Right lung (tissue), 5 donors: ENCODE results near the gene FAM237A. TPM values are rescaled to one million over a fixed set of nuclear protein-coding genes. Genes with fewer than 3 reads are reported as not detected.

Experiments
- DNase-seq, 2 donors: peaks; one replicate each; pipeline ENCODE4 v3.0.0-alpha.2; 2013
- polyA plus RNA-seq, 5 donors: library from polyadenylated mRNA; unstranded; fragments of 120-200 nt; gene quantifications; one replicate each; pipeline versions ENCODE4 v1.2.1 to v1.2.3, GENCODE V29; 2013; ENCODE audit warnings: inconsistent platforms in 1 of 5, low replicate concordance in 1 of 5; ENCODE audit not compliant: insufficient read length in 5 of 5, insufficient read depth in 1 of 5

Gene FAM237A
- polyA plus RNA-seq, 5 donors, result not detected

- DNase-seq, result no peak
Measured at GRCh38 chr2:206688453-206688852, 46.2 kb downstream of the FAM237A start.

- DNase-seq, result no peak
Measured at GRCh38 chr2:206688990-206689389, 46.7 kb downstream of the FAM237A start.

GRCh38 chr2:206692971-206693370, 50.7 kb downstream of the FAM237A start:
- no peak for DNase-seq

GRCh38 chr2:206693399-206694137, 51.3 kb downstream of the FAM237A start:
- peak; percentile 24 to 40 for DNase-seq

GRCh38 chr2:206696910-206697309, 54.6 kb downstream of the FAM237A start:
- no peak for DNase-seq

GRCh38 chr2:206698811-206699210, 56.5 kb downstream of the FAM237A start:
- no peak for DNase-seq

Other genes with a start within 250 kb of the FAM237A start
- 1 to 10 TPM; 4.2 to 7.6 (median 4.5) TPM for gene ADAM23, start 199.0 kb upstream of the FAM237A start, polyA plus RNA-seq
- not detected for gene DYTN, start 75.9 kb downstream of the FAM237A start, polyA plus RNA-seq
- gene MDH1B, start 122.8 kb downstream of the FAM237A start, polyA plus RNA-seq, result 1 to 10 TPM; 3.8 to 7.7 (median 6.2) TPM
- gene FASTKD2, start 123.1 kb downstream of the FAM237A start, polyA plus RNA-seq, result 10 to 100 TPM; 29.7 to 44.3 (median 37.3) TPM